ENCODE measurements around the gene NTNG2.

DNA sequence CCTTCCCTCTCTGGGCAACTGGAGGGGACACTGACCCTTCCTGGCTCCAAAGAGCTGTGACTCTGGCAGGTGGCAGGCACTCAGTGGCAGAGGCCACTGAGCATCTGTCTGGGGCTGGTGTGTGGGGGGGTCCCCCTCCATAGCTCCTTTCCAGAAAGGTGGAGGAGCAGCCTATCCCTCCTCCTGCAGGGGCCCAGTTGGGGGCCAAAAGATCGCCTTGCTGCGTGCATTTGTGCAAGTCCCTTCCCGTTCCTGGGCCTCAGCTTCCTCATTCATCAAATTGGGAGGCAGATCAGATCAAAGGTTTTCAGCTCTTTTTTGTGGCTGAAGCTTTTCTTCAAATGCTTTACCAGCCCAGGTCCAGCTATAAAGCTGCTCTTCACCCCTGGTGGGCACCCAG is 77.7 kb downstream of the NTNG2 start:
- TF ChIP-seq JUN (IDR thresholded peaks at IDR 0.05; ENCODE audit: borderline replicate concordance, insufficient read depth, insufficient read length, low read depth) (no peak), CTCF (IDR thresholded peaks at IDR 0.05; ENCODE audit: extremely low read depth in 1 of 2, insufficient read depth in 1 of 2, low read depth in 1 of 2, low read length in 2 of 2) (no peak), EZH2 (IDR thresholded peaks at IDR 0.05; ENCODE audit: borderline replicate concordance, low read depth, low read length, severe bottlenecking) (no peak), POLR2A (IDR thresholded peaks at IDR 0.05; ENCODE audit: low read depth, low read length) (no peak), POLR2AphosphoS5 (IDR thresholded peaks at IDR 0.05; ENCODE audit: insufficient read depth, low read depth, low read length) (no peak), MYC (IDR thresholded peaks at IDR 0.05; ENCODE audit: low read depth, low read length) (no peak)
- TF ChIP-seq, protein P1, sequence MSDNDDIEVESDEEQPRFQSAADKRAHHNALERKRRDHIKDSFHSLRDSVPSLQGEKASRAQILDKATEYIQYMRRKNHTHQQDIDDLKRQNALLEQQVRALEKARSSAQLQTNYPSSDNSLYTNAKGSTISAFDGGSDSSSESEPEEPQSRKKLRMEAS (IDR thresholded peaks at IDR 0.05; ENCODE audit: insufficient read depth, insufficient read length): no peak
